GDM1 (cell line): Measurements from ENCODE around the gene HHLA2.
"Not testable (repeated sequence)": the region's sequence is repeated elsewhere in the genome, so short reads cannot be mapped to it uniquely, and the experiment has no call there.

Source experiments
- DNase-seq: peaks from one replicate; lab custom pipeline; 2025; lab: John Stamatoyannopoulos, UW

Gene HHLA2

GRCh38 chr3:108296239-108296638, at the start of gene HHLA2:
HHLA2 (plus strand) TSS chr3:108296548; CDS start chr3:108351814, 55,266 bp downstream.
- DNase-seq: no peak

GRCh38 chr3:108250626-108251025, 45.7 kb upstream of the HHLA2 start:
- DNase-seq: no peak

GRCh38 chr3:108251265-108251664, 45.1 kb upstream of the HHLA2 start:
- DNase-seq: no peak

- no peak for DNase-seq
Observed at GRCh38 chr3:108251844-108252243, 44.5 kb upstream of the HHLA2 start.

GRCh38 chr3:108255131-108255530, 41.2 kb upstream of the HHLA2 start:
- no peak for DNase-seq

GRCh38 chr3:108264534-108265298, 31.6 kb upstream of the HHLA2 start:
- DNase-seq: not testable (repeated sequence)

- not testable (repeated sequence) for DNase-seq
Observed at GRCh38 chr3:108268235-108268634, 28.1 kb upstream of the HHLA2 start.

- no peak for DNase-seq
Observed at GRCh38 chr3:108271626-108272025, 24.7 kb upstream of the HHLA2 start.

GRCh38 chr3:108279066-108279465, 17.3 kb upstream of the HHLA2 start:
- DNase-seq: not testable (repeated sequence)

GRCh38 chr3:108280476-108280875, 15.9 kb upstream of the HHLA2 start:
- DNase-seq: no peak

GRCh38 chr3:108281670-108282069, 14.7 kb upstream of the HHLA2 start:
- DNase-seq: no peak

- no peak for DNase-seq
Observed at GRCh38 chr3:108283006-108283405, 13.3 kb upstream of the HHLA2 start.

GRCh38 chr3:108283989-108284388, 12.4 kb upstream of the HHLA2 start:
- DNase-seq: no peak

GRCh38 chr3:108285176-108285575, 11.2 kb upstream of the HHLA2 start:
- no peak for DNase-seq

- no peak for DNase-seq
Observed at GRCh38 chr3:108287146-108287545, 9.2 kb upstream of the HHLA2 start.

- DNase-seq: not testable (repeated sequence)
Observed at GRCh38 chr3:108288193-108288592, 8.2 kb upstream of the HHLA2 start.

- no peak for DNase-seq
Observed at GRCh38 chr3:108289159-108289558, 7.2 kb upstream of the HHLA2 start.

GRCh38 chr3:108292450-108292849, 3.9 kb upstream of the HHLA2 start:
- no peak for DNase-seq

GRCh38 chr3:108292905-108293328, 3.4 kb upstream of the HHLA2 start:
- peak; percentile 4 for DNase-seq

- no peak for DNase-seq
Observed at GRCh38 chr3:108293858-108294257, 2.5 kb upstream of the HHLA2 start.

GRCh38 chr3:108295421-108296175, 750 bp upstream of the HHLA2 start:
- no peak for DNase-seq

GRCh38 chr3:108297647-108298046, 1.3 kb downstream of the HHLA2 start:
- DNase-seq: no peak

GRCh38 chr3:108298056-108298455, 1.7 kb downstream of the HHLA2 start:
- no peak for DNase-seq
